Raji (cell line): ENCODE measurements around the gene UTRN.

Experiments
- POLR2A ChIP-seq: IDR thresholded peaks from 2 replicates; pipeline ENCODE4 v1.6.1; 2011; ENCODE audit warnings: low read depth, low read length, control low read depth; ENCODE audit not compliant: insufficient read depth

Gene UTRN

GRCh38 chr6:144297511-144298100 lies 12.5 kb downstream of the UTRN start:
- no peak for TF ChIP-seq POLR2A

GRCh38 chr6:144298194-144298593 lies 13.1 kb downstream of the UTRN start:
- no peak for TF ChIP-seq POLR2A

DNA sequence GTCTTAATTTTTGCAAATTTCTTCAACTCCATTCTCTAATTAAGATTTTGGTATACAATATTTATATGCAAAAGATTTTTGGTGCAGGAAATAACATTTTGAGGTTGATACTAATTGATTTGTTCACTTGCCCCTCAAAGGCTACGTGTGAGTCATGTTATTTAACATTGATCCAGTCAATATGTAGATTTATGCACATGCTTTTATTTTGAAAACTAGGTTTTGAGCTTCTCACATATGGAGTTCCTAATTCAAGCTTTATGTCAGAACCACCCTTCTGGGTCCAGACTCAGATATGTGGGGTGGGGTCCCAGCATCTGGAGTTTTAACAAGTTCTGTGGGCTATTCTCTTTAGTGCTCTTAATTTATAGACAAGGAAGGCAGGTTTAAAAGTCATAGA lies 13.8 kb downstream of the UTRN start:
- TF ChIP-seq POLR2A = no peak

DNA sequence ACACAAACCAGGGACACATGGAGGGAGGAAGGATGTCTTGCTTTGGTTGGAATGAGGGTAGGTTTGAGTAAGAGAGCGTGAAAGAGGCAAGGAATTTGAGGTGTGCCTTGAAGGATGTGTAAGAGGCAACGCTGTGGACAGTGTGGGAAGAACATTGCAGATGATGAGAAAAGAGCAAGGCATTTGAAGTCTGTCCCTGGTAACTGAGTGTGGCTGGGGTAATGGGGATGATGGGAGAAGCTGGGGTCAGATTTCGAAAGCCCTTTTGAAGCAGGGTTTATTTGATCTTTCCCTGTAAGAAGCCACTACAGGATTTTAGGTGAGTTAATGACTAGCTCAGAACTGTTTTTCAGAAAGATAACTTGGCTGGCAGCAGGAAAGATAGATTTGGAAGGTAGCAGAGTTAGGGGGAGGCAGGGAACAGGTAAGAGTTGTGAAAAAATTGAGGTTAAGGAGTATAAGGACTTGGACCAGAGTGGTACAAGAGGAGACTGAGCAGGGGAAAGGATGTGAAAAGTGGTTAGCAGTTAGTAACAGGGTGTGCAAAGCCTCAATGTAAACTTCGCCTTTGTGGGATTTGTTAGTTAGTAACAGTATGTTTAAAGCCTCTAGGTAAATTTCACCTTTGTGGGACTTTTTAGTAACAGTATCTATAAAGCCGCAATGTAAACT lies 17.7 kb downstream of the UTRN start:
- TF ChIP-seq POLR2A = no peak

GRCh38 chr6:144304223-144304848 lies 19.2 kb downstream of the UTRN start:
- no peak for TF ChIP-seq POLR2A

DNA sequence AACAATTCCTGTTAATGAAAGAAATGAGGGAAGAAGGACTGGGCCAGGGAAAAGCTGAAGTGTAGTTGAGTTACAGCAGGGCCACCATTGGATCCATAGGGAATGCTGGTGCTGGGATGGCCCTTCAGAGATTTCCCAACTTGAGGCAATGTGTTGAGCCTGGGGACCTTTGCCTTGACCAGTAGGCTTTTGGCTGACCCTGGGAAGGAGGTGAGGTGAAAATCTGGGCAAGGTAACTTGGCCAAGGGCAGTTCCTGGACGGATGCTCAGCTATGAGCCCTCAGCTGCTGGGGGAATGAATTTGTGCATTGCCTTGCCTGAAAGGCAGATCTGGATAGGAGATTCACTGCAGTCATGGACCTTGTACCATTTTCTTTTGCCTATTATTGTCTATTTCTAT lies 20.4 kb downstream of the UTRN start:
- TF ChIP-seq POLR2A = no peak

DNA sequence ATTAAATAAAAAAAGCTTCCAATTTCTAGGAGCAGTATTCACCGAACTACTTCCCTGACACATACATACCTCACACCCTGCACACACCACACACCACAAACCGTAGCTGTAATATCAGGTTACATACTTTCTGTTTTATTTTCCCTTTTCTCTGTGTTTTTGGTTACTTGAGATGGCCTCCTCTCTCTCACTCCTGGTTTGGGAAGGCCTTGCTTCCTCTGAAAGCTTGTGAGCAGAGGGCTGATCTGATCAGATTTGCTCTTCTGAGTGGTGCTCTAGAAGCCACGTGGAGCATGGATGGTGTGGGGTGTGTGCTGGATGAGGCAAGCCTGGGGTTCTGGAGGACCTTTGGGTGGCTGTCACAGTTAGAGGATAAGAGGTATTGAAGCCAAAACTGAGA lies 20.9 kb downstream of the UTRN start:
- TF ChIP-seq POLR2A = no peak

DNA sequence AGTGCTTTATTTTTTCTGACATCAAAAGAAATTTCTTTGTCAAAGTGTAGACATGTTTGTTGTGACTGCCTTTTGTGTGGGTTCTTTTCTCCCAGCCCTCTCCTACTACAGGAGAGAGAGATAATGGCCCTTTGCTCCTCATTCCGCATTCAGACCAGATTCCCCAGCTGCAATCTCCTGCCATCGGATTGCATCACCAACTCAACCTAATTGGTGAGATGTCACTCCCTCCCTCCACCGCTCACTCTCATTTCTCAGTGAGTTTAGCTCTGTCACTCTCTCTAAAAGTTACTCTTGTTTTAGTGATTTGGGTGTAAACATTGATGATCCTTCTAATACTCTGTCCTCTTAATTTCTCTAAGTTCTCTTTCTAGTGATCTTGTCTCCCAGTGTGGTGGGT lies 22.7 kb downstream of the UTRN start:
- no peak for TF ChIP-seq POLR2A

GRCh38 chr6:144310765-144311164 lies 25.6 kb downstream of the UTRN start:
- no peak for TF ChIP-seq POLR2A

GRCh38 chr6:144311361-144311760 lies 26.2 kb downstream of the UTRN start:
- TF ChIP-seq POLR2A = no peak

DNA sequence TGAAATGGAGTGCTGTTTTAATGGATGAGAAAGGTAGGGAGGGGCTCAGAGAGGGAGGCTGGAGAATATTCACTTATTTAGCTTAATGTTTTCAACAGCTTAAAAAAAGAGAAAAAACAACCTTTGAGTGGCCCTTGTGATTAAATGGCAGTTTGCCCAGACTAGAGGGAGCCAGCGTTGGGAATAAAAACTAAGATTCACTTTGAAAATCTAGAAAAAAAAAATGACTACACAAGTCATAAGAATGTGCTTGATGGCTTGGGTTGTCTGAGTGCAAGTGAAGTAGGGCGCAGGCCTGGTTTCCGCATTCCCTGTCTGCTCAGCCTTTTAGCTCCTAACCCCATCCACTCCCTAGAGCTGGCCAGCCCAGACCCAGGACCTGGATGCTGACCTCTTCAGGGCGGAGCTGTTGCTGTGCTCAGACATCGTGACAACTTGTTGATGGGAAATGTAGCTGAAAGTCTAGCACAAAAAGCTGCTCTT lies 28.9 kb downstream of the UTRN start:
- TF ChIP-seq POLR2A = no peak

DNA sequence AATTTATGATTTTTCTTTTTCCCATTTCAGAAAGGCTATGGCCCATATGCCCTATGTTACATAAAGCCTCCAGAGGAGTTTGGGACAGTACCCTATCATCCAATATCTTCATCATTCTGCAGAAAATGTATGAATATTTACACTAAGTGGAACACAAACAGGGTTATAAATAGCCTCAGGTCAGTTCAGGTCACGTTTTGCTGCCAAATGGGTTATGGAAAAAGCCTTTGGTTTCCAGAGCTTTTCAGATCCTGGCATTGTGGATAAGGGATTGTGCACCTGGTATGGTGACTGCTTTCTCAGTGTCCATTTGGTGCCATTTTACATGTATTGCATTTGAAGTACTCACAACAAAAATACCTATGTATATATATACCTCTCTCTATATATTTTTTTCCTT lies 29.4 kb downstream of the UTRN start:
- TF ChIP-seq POLR2A = no peak

- TF ChIP-seq POLR2A = no peak
These were observed 30.3 kb downstream of the UTRN start for GRCh38 chr6:144315226-144315980.

DNA sequence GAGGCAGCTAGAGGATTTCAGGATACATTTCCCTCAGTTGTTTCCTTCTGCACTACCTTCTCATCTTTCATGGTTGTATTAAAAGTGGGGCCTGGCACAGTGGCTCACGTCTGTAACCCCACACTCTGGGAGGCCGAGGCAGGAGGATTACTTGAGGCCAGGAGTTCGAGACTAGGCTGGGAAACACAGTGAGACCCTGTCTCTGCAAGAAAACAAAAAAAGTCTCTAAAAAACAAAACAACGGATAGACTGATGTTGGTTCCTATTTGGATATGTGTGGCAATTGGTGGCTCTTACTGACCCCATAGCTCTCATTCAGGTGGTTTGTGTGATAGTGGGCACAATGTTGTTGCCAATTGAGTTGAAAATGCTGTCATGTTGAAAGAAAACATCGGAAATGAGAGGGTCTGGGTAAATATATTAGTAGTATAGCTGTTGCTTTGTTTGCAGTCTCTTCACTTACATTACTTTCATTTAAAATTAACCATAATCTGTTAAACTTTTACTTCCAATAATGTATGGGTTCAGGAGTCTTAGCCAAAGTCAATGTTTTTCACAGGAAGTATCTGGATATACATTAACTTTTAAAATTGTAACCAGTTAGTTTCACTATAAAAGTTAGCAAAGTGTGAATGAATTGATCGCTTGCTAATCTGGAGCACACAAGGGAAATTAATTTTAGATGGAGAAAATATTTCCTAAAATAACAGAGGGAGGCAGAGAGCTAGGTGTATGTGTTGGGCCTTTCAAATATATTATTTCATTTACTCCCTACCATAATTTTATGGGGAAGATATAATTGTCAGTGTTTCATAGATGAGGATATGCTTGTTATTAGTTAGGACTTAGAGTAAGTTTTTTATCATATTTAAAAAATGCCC lies 31.1 kb downstream of the UTRN start:
- TF ChIP-seq POLR2A = no peak

DNA sequence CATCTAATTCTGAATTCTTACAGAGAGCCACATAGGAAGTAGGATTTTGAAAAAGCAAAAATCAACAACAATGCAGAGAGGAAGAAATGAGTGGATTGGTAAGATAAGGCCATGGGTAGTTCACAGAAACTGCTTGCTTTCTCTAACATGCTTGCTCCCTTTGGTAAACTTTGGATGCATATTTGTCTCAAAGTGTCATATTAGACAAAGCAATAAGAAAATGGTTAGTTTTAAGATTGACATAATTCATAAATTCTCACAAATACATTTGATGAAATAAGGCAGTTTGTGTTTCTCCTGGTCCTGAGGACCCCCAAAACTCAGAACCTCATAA lies 31.7 kb downstream of the UTRN start:
- no peak for TF ChIP-seq POLR2A
